Aorta (tissue), 5 donors: ENCODE results near the gene SLC38A9. TPM values are rescaled to one million over a fixed set of nuclear protein-coding genes. Genes with fewer than 3 reads are reported as not detected.
A peak's percentile ranks its signal among the peaks of the same experiment; 100 is the strongest.
"Not testable (repeated sequence)": the region's sequence is repeated elsewhere in the genome, so short reads cannot be mapped to it uniquely, and the experiment has no call there.

Source experiments
- ATAC-seq: fragments of 200-7000 bp; cut with Tn5 transposase; one replicate; pipeline ENCODE4 v1.9.1; 2022; ENCODE audit warnings: moderate library complexity; ENCODE audit not compliant: low FRiP score
- DNase-seq, 2 donors: peaks; one replicate each; pipeline ENCODE4 v3.0.0-alpha.2; 2020
- H3K27ac ChIP-seq, 2 donors: one replicate each; pipeline ENCODE4 v1.5.1; 2013; ENCODE audit warnings: low read length in 2 of 2, mild to moderate bottlenecking in 2 of 2, moderate library complexity in 2 of 2, control low read depth in 1 of 2, inconsistent platforms in 1 of 2, low read depth in 1 of 2
- H3K27me3 ChIP-seq, 2 donors: one replicate each; pipeline ENCODE4 v1.6.1; 2013; ENCODE audit warnings: control low read depth in 1 of 2, low read length in 1 of 2, mild to moderate bottlenecking in 1 of 2, moderate library complexity in 1 of 2; ENCODE audit not compliant: insufficient read depth in 2 of 2, control insufficient read depth in 1 of 2
- H3K36me3 ChIP-seq, 2 donors: one replicate each; pipeline ENCODE4 v1.6.1; 2013; ENCODE audit warnings: control low read depth in 1 of 2, low read length in 1 of 2, mild to moderate bottlenecking in 1 of 2; ENCODE audit not compliant: insufficient read depth in 2 of 2, control insufficient read depth in 1 of 2
- H3K4me1 ChIP-seq, 2 donors: one replicate each; pipeline ENCODE4 v1.6.1; 2013; ENCODE audit warnings: low read length in 2 of 2, control low read depth in 1 of 2, mild to moderate bottlenecking in 1 of 2, moderate library complexity in 1 of 2; ENCODE audit not compliant: insufficient read depth in 2 of 2, control insufficient read depth in 1 of 2
- H3K4me3 ChIP-seq, 2 donors: one replicate each; pipeline ENCODE4 v1.5.1; 2013; ENCODE audit warnings: low read length in 2 of 2, control low read depth in 1 of 2, mild to moderate bottlenecking in 1 of 2
- H3K9me3 ChIP-seq: one replicate; pipeline ENCODE4 v1.6.1; 2013; ENCODE audit warnings: mild to moderate bottlenecking, low read length; ENCODE audit not compliant: control insufficient read depth
- WGBS, 2 donors: extraction: QIAGEN DNeasy Blood & Tissue Kit; methylation state at CpG; one replicate each; pipeline ENCODE4 v1.1.7; 2013; 5-methylcytosine and 5-hydroxymethylcytosine counted together
- intact Hi-C, 2 donors: fragments of 100-400 bp; cut with DNase I; formaldehyde crosslinking; loops; one replicate each; pipeline versions ENCODE4 v1.14.2 to v1.15.0; 2022
- polyA plus RNA-seq, 2 donors: library from polyadenylated mRNA; stranded (reverse); fragments of 200-250 nt; gene quantifications; one replicate each; pipeline ENCODE4 v1.2.3, GENCODE V29; 2013
- total RNA-seq, 2 donors: library from RNA; stranded (reverse); fragmentation: NEBNext Ultra II Directional; extraction: Animal tissue kit (Norgen Biotek cat#: 25700); gene quantifications; one replicate each; pipeline ENCODE4 v1.2.1, GENCODE V29; 2021
- donor health status: healthy with polysubstance abuse.
- donor health status: Bipolar disorder and iron deficiency.
- donor health status: DM: no; HTN: no; CAD: no.
- donor health status: DM: no; HTN: no; CAD: no.
- donor health status: DM: yes; HTN: yes; CAD: no.

SLC38A9 gene
- total and polyA plus RNA-seq, 4 donors = 9.3 to 34.7 (median 17.1) TPM

DNA sequence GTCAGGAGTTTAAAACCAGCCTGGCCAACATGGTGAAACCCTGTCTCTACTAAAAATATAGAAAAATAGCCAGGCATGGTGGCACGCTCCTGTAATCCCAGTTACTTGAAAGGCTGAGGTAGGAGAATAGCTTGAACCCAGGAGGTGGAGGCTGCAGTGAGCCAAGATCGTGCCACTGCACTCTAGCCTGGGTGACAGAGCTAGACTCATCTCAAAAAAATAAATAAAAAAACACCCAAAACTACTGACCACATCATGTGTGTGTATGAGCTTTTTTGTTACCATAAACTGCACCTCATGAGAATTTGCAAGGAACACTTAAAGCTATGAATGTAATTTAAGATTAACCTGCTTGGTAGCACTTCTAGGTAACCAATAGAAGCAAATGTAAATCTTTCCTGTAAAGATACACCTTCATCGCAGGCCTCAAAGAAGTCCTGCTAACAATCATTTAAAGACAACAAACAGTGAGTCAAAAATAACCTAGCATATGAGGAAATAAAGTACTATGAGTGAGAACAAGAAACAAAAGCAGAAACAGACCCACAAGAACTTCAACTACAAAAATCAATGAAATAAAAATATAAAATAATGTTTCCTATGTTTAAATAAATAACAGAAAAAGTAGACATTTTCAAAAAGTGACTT is 13.0 kb downstream of the SLC38A9 start:
- no peaks in the 10 kb centered on the region for H3K27me3 ChIP-seq
- H3K27ac ChIP-seq = no peak overlapping the region
- no peaks in the 10 kb centered on the region for H3K4me1 ChIP-seq
- DNase-seq = no peak
- intact Hi-C loops = no loop called here
- no peak overlapping the region for H3K4me3 ChIP-seq
- 65 to 75% methylated on average over 3 of the region's 3 CpGs for WGBS, 2 donors
- no peaks in the 10 kb centered on the region for H3K36me3 ChIP-seq
- no peak for ATAC-seq
- no peaks in the 10 kb centered on the region for H3K9me3 ChIP-seq

GRCh38 chr5:55696704-55697103 is 15.4 kb downstream of the SLC38A9 start:
- ATAC-seq, H3K9me3 ChIP-seq, H3K27ac ChIP-seq, H3K4me1 ChIP-seq, H3K4me3 ChIP-seq, H3K27me3 ChIP-seq, H3K36me3 ChIP-seq, DNase-seq, intact Hi-C loops: not testable (repeated sequence)
- 94 to 96% methylated on average over 18 to 31 of the region's 31 CpGs for WGBS, 2 donors

- no peak overlapping the region for H3K4me3 ChIP-seq
- H3K4me1 ChIP-seq = no peaks in the 10 kb centered on the region
- no peaks in the 10 kb centered on the region for H3K9me3 ChIP-seq
- ATAC-seq = no peak
- intact Hi-C loops = loop anchor here (5.0 kb wide), 2 partner anchors 352 to 367 kb away; no protein-coding TSS in a partner anchor
- no peak overlapping the region for H3K27ac ChIP-seq
- H3K27me3 ChIP-seq = no peaks in the 10 kb centered on the region
- no peaks in the 10 kb centered on the region for H3K36me3 ChIP-seq
- WGBS, 2 donors = 61 to 62% methylated on average over 3 of the region's 3 CpGs
- DNase-seq = no peak
Observed at GRCh38 chr5:55694152-55694830, 17.8 kb downstream of the SLC38A9 start.

GRCh38 chr5:55692509-55692908 is 19.6 kb downstream of the SLC38A9 start:
- no peaks in the 10 kb centered on the region for H3K27me3 ChIP-seq
- no peak overlapping the region for H3K27ac ChIP-seq
- no peak overlapping the region for H3K4me3 ChIP-seq
- no peaks in the 10 kb centered on the region for H3K4me1 ChIP-seq
- 53 to 64% methylated on average over 1 of the region's 1 CpG for WGBS, 2 donors
- no peaks in the 10 kb centered on the region for H3K36me3 ChIP-seq
- ATAC-seq = no peak
- no peaks in the 10 kb centered on the region for H3K9me3 ChIP-seq
- DNase-seq = no peak
- intact Hi-C loops = loop anchor here (5.0 kb wide), 2 partner anchors 350 to 365 kb away; no protein-coding TSS in a partner anchor

- no peak overlapping the region for H3K4me3 ChIP-seq
- H3K36me3 ChIP-seq = no peaks in the 10 kb centered on the region
- no peaks in the 10 kb centered on the region for H3K9me3 ChIP-seq
- H3K27me3 ChIP-seq = no peaks in the 10 kb centered on the region
- DNase-seq = no peak
- intact Hi-C loops = loop anchor here (5.0 kb wide), 2 partner anchors 350 to 365 kb away; no protein-coding TSS in a partner anchor
- no peaks in the 10 kb centered on the region for H3K4me1 ChIP-seq
- WGBS, 2 donors = 62 to 63% methylated on average over 2 of the region's 2 CpGs
- ATAC-seq = no peak
- no peak overlapping the region for H3K27ac ChIP-seq
Observed at GRCh38 chr5:55692106-55692417, 20.1 kb downstream of the SLC38A9 start.

GRCh38 chr5:55691265-55692105 is 20.6 kb downstream of the SLC38A9 start:
- Histone ChIP-seq H3K27ac (no peak overlapping the region), H3K27me3 (no peaks in the 10 kb centered on the region), H3K4me3 (peak overlapping the region in 1 of 2 donors; percentile 8), H3K9me3 (no peaks in the 10 kb centered on the region), H3K36me3 (no peaks in the 10 kb centered on the region), H3K4me1 (no peaks in the 10 kb centered on the region)
- 8 to 19% methylated on average over 2 of the region's 2 CpGs for WGBS, 2 donors
- intact Hi-C loops = loop anchor here (2.0 to 5.0 kb wide), 4 partner anchors 283 to 364 kb away; no protein-coding TSS in a partner anchor
- ATAC-seq (peak; percentile 85), DNase-seq (no peak)

DNA sequence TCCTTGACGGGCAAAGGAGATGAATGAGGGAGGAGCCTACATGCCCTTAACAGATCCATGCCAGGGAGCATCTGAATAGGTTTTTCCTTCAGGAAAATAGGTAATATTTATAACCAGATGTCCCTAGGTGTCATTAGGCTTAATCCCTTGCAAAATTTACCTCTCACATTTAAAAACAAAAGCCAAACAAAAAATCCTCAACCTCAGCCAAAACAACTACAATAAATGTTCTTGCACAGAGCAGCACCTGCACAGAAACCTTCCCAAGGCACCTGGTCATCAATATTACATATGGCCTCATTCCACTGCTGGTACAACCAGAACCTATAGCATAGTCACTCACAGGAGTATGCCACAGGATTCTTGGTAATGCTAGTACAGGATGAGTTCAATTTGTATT is 30.1 kb downstream of the SLC38A9 start:
- 87 to 94% methylated on average over 1 of the region's 1 CpG for WGBS, 2 donors
- no peak for ATAC-seq
- H3K27me3 ChIP-seq = no peaks in the 10 kb centered on the region
- no peaks in the 10 kb centered on the region for H3K36me3 ChIP-seq
- intact Hi-C loops = no loop called here
- H3K4me3 ChIP-seq = no peak overlapping the region
- no peak overlapping the region for H3K27ac ChIP-seq
- H3K4me1 ChIP-seq = no peaks in the 10 kb centered on the region
- DNase-seq = no peak
- no peaks in the 10 kb centered on the region for H3K9me3 ChIP-seq

DNA sequence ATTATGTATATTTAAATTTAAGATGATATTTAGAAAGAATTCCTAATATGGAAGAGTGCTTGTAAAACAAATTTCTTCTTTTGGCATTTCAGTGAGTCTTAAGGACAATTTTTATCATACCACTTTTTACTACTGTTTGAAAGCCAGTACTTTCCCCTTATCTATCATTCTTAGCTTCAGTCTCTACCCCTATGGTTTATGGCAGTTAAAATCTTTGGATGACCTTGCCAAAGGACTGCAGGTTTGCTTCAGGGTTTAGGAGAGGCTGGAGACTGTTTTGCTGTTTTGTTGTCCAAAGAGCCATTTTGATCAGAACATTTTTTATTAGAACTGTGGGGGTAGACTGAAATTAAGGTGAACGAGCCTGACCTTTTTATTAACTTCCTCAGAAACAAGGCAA is 30.8 kb downstream of the SLC38A9 start:
- no peak for ATAC-seq
- 92 to 97% methylated on average over 1 of the region's 1 CpG for WGBS, 2 donors
- no peaks in the 10 kb centered on the region for H3K36me3 ChIP-seq
- no peaks in the 10 kb centered on the region for H3K4me1 ChIP-seq
- no peaks in the 10 kb centered on the region for H3K27me3 ChIP-seq
- H3K4me3 ChIP-seq = no peak overlapping the region
- no peak overlapping the region for H3K27ac ChIP-seq
- no peak for DNase-seq
- H3K9me3 ChIP-seq = no peaks in the 10 kb centered on the region
- intact Hi-C loops = no loop called here
